ENCODE data around the gene EFEMP1. TPM values are rescaled to one million over a fixed set of nuclear protein-coding genes. Genes with fewer than 3 reads are reported as not detected.

Gene EFEMP1
- total and polyA plus RNA-seq, 2 experiments from 2014 or later = 54.6 to 63.4 TPM

GRCh38 chr2:55880416-55881143 lies 43.0 kb downstream of the EFEMP1 start:
- no peak overlapping the region for H3K4me2 ChIP-seq
- 77% methylated on average over 6 of the region's 6 CpGs for WGBS (ENCODE audit: low lambda C conversion rate, missing lambda C conversion rate)
- H4K20me1 ChIP-seq (ENCODE audit: insufficient read depth, poor library complexity, severe bottlenecking) = no peaks in the 10 kb centered on the region
- no peak overlapping the region for H2AFZ ChIP-seq
- no peaks in the 10 kb centered on the region for H3K36me3 ChIP-seq (replicated peaks; ENCODE audit: insufficient read depth, low read depth)
- H3K79me2 ChIP-seq = no peaks in the 10 kb centered on the region
- no peaks in the 10 kb centered on the region for H3K9me2 ChIP-seq (replicated peaks; ENCODE audit: insufficient read depth)
- peak overlapping the region; percentile 29 for H3K27ac ChIP-seq
- no peak for TF ChIP-seq EZH2phosphoT487 (IDR thresholded peaks at IDR 0.05; ENCODE audit: low read depth, severe bottlenecking, unreplicated experiment)
- no peak for TF ChIP-seq CTCF (IDR thresholded peaks at IDR 0.05; ENCODE audit: poor library complexity)
- no peaks in the 10 kb centered on the region for H3K27me3 ChIP-seq
- no peak for DNase-seq (ENCODE audit: low spot score)
- H3K4me1 ChIP-seq (ENCODE audit: insufficient read depth) = no peaks in the 10 kb centered on the region
- no peaks in the 10 kb centered on the region for H3K9me3 ChIP-seq (ENCODE audit: low read depth)
- no peak overlapping the region for H3K4me3 ChIP-seq

- 72% methylated on average over 3 of the region's 3 CpGs for WGBS (ENCODE audit: low lambda C conversion rate, missing lambda C conversion rate)
- Histone ChIP-seq H3K27me3 (no peaks in the 10 kb centered on the region), H2AFZ (no peak overlapping the region), H3K27ac (peak overlapping the region; percentile 29), H3K9me2 (replicated peaks; ENCODE audit: insufficient read depth) (no peaks in the 10 kb centered on the region), H3K4me2 (no peak overlapping the region), H3K9me3 (ENCODE audit: low read depth) (no peaks in the 10 kb centered on the region), H4K20me1 (ENCODE audit: insufficient read depth, poor library complexity, severe bottlenecking) (no peaks in the 10 kb centered on the region), H3K79me2 (no peaks in the 10 kb centered on the region), H3K4me3 (no peak overlapping the region), H3K36me3 (replicated peaks; ENCODE audit: insufficient read depth, low read depth) (no peaks in the 10 kb centered on the region), H3K4me1 (ENCODE audit: insufficient read depth) (no peaks in the 10 kb centered on the region)
- no peak for DNase-seq (ENCODE audit: low spot score)
- no peak for TF ChIP-seq CTCF (IDR thresholded peaks at IDR 0.05; ENCODE audit: poor library complexity)
- TF ChIP-seq EZH2 (IDR thresholded peaks at IDR 0.05; ENCODE audit: borderline replicate concordance) = no peak
- TF ChIP-seq EZH2phosphoT487 (IDR thresholded peaks at IDR 0.05; ENCODE audit: low read depth, severe bottlenecking, unreplicated experiment) = no peak
Observed at GRCh38 chr2:55879976-55880375, 43.6 kb downstream of the EFEMP1 start.

GRCh38 chr2:55877087-55877436 lies 46.5 kb downstream of the EFEMP1 start:
- Histone ChIP-seq H3K4me2 (no peak overlapping the region), H3K36me3 (replicated peaks; ENCODE audit: insufficient read depth, low read depth) (no peaks in the 10 kb centered on the region), H3K4me3 (no peak overlapping the region), H3K27me3 (no peaks in the 10 kb centered on the region), H3K27ac (no peak overlapping the region), H2AFZ (no peak overlapping the region), H3K4me1 (ENCODE audit: insufficient read depth) (no peaks in the 10 kb centered on the region), H4K20me1 (ENCODE audit: insufficient read depth, poor library complexity, severe bottlenecking) (no peaks in the 10 kb centered on the region), H3K79me2 (no peaks in the 10 kb centered on the region), H3K9me2 (replicated peaks; ENCODE audit: insufficient read depth) (no peaks in the 10 kb centered on the region), H3K9me3 (ENCODE audit: low read depth) (no peaks in the 10 kb centered on the region)
- TF ChIP-seq EZH2phosphoT487 (IDR thresholded peaks at IDR 0.05; ENCODE audit: low read depth, severe bottlenecking, unreplicated experiment) = no peak
- TF ChIP-seq EZH2 (IDR thresholded peaks at IDR 0.05; ENCODE audit: borderline replicate concordance) = no peak
- TF ChIP-seq CTCF (IDR thresholded peaks at IDR 0.05; ENCODE audit: poor library complexity) = no peak
- DNase-seq (ENCODE audit: low spot score) = no peak
- 71% methylated on average over 2 of the region's 2 CpGs for WGBS (ENCODE audit: low lambda C conversion rate, missing lambda C conversion rate)

Data from hepatocyte (in vitro differentiated cells).